Measurements from ENCODE around the gene MAN1C1.

DNA sequence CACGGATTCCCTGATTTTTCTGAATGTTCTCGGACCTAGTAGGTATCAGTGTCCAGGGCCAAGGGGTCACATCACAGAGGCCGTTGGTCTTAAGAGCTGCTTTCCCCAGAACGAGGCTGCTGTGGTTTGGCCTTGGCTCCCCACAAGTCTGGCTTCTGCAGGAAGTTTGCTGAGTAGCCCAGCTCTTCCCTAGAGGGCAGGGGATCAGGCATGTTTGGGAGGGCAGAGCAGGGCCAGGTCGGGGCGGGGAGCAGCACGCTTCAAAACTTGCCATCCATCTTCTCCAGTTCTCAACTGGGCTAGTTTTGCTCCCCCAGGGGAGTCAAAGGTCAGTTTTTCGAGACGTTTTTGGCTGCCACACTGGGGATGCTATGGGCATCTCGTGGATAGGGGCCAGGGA, 37.0 kb downstream of the MAN1C1 start:
- TF ChIP-seq ZNF217 (IDR thresholded peaks at IDR 0.05) (no peak), FOXM1 (IDR thresholded peaks at IDR 0.05; ENCODE audit: low read depth, low read length) (no peak), CTCF (IDR thresholded peaks at IDR 0.05 in 2 of 3, conservative IDR thresholded peaks at IDR 0.05 in 1 of 3; ENCODE audit: control insufficient read depth in 2 of 3, extremely low read depth in 1 of 3, insufficient read depth in 1 of 3, low read depth in 3 of 3, low read length in 3 of 3) (no peak), POLR2AphosphoS5 (IDR thresholded peaks at IDR 0.05; ENCODE audit: low read length) (no peak)

Data from GM12878 (cell line).